HG03442 (cell line): Measurements from ENCODE around the gene PLEKHJ1.

Source experiments
- ATAC-seq: cut with Tn5 transposase; IDR thresholded peaks from one replicate; pipeline ENCODE4 v1.9.1; 2021; ENCODE audit warnings: mild to moderate bottlenecking, moderate library complexity; ENCODE audit not compliant: unreplicated experiment

Gene PLEKHJ1

GRCh38 chr19:2249880-2250765 is 14.0 kb upstream of the PLEKHJ1 start:
- no peak for ATAC-seq

- no peak for ATAC-seq
Observed at GRCh38 chr19:2249010-2249866, 13.1 kb upstream of the PLEKHJ1 start, which contains the start of gene AMH. Gene AMH, plus strand, starts transcription at chr19:2249323. Its CDS starts 10 bp downstream, at chr19:2249333.

- ATAC-seq = no peak
Observed at GRCh38 chr19:2248136-2249009, 12.2 kb upstream of the PLEKHJ1 start.

- ATAC-seq = no peak
Observed at GRCh38 chr19:2247433-2248101, 11.4 kb upstream of the PLEKHJ1 start.

GRCh38 chr19:2246801-2247361 is 10.8 kb upstream of the PLEKHJ1 start:
- no peak for ATAC-seq

GRCh38 chr19:2246014-2246620 is 10.0 kb upstream of the PLEKHJ1 start:
- ATAC-seq = no peak

GRCh38 chr19:2245273-2245672 is 9.1 kb upstream of the PLEKHJ1 start:
- no peak for ATAC-seq

GRCh38 chr19:2244486-2244885 is 8.4 kb upstream of the PLEKHJ1 start:
- no peak for ATAC-seq

- no peak for ATAC-seq
Observed at GRCh38 chr19:2244125-2244411, 7.9 kb upstream of the PLEKHJ1 start.

- ATAC-seq = no peak
Observed at GRCh38 chr19:2243274-2244124, 7.4 kb upstream of the PLEKHJ1 start.

- no peak for ATAC-seq
Observed at GRCh38 chr19:2242816-2243215, 6.7 kb upstream of the PLEKHJ1 start.

- no peak for ATAC-seq
Observed at GRCh38 chr19:2242092-2242537, 6.0 kb upstream of the PLEKHJ1 start.

GRCh38 chr19:2240881-2241760 is 5.0 kb upstream of the PLEKHJ1 start:
- no peak for ATAC-seq

GRCh38 chr19:2239771-2240770 is 3.9 kb upstream of the PLEKHJ1 start:
- ATAC-seq = no peak

GRCh38 chr19:2239173-2239572 is 3.0 kb upstream of the PLEKHJ1 start:
- ATAC-seq = no peak

- ATAC-seq = no peak
Observed at GRCh38 chr19:2237869-2238153, 1.7 kb upstream of the PLEKHJ1 start.
